ENCODE data around the gene RABGAP1L.
A peak's percentile ranks its signal among the peaks of the same experiment; 100 is the strongest.

Gene RABGAP1L

GRCh38 chr1:174726880-174727585, 567.7 kb downstream of the RABGAP1L start:
- DNase-seq = no peak

- DNase-seq = no peak
These were observed 575.0 kb downstream of the RABGAP1L start for GRCh38 chr1:174734270-174734669.

- no peak for DNase-seq
These were observed 577.5 kb downstream of the RABGAP1L start for GRCh38 chr1:174736831-174737230.

GRCh38 chr1:174740249-174740968, 581.1 kb downstream of the RABGAP1L start:
- no peak for DNase-seq

GRCh38 chr1:174742805-174743653, 583.7 kb downstream of the RABGAP1L start:
- no peak for DNase-seq

GRCh38 chr1:174743654-174744561, 584.6 kb downstream of the RABGAP1L start:
- peak; percentile 52 for DNase-seq

- no peak for DNase-seq
These were observed 585.6 kb downstream of the RABGAP1L start for GRCh38 chr1:174744886-174745285.

- no peak for DNase-seq
These were observed 586.9 kb downstream of the RABGAP1L start for GRCh38 chr1:174746024-174746808.

GRCh38 chr1:174747613-174748012, 588.3 kb downstream of the RABGAP1L start:
- no peak for DNase-seq

- DNase-seq = no peak
These were observed 589.3 kb downstream of the RABGAP1L start for GRCh38 chr1:174748586-174748985.

GRCh38 chr1:174753131-174753530, 593.8 kb downstream of the RABGAP1L start:
- no peak for DNase-seq

GRCh38 chr1:174761335-174761734, 602.0 kb downstream of the RABGAP1L start:
- DNase-seq = no peak

GRCh38 chr1:174761901-174762585, 602.7 kb downstream of the RABGAP1L start:
- no peak for DNase-seq

- DNase-seq = no peak
These were observed 604.9 kb downstream of the RABGAP1L start for GRCh38 chr1:174764191-174764590.

- no peak for DNase-seq
These were observed 607.4 kb downstream of the RABGAP1L start for GRCh38 chr1:174766727-174767126.

- DNase-seq = no peak
These were observed 609.2 kb downstream of the RABGAP1L start for GRCh38 chr1:174768516-174768915.

GRCh38 chr1:174768949-174769348, 609.6 kb downstream of the RABGAP1L start:
- no peak for DNase-seq

- DNase-seq = peak; percentile 56
These were observed 610.7 kb downstream of the RABGAP1L start for GRCh38 chr1:174769961-174770549.

- no peak for DNase-seq
These were observed 616.3 kb downstream of the RABGAP1L start for GRCh38 chr1:174775621-174776020.

GRCh38 chr1:174777262-174777661, 617.9 kb downstream of the RABGAP1L start:
- DNase-seq = no peak
